ENCODE measurements around the gene RNU7-1.

DNA sequence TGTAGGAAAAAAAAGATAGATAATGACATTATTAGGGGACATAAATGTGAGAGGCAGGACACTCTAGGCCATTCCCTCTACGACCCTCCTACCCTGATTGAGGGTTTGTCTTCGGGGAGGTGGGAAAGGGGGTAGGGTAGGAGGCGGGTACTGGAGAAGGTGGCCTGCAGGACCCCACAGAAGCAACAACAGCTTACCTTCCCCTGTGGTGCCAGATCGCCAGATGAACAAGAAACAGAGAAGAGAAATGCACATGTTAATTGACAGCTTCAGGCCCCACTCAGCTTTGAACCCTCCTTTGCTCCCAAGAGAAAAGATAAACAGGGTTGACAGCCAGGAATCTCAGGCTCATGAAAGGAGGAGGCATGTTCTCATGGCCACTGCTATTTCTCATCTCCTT, 22.1 kb downstream of the RNU7-1 start:
- TF ChIP-seq, protein P1, sequence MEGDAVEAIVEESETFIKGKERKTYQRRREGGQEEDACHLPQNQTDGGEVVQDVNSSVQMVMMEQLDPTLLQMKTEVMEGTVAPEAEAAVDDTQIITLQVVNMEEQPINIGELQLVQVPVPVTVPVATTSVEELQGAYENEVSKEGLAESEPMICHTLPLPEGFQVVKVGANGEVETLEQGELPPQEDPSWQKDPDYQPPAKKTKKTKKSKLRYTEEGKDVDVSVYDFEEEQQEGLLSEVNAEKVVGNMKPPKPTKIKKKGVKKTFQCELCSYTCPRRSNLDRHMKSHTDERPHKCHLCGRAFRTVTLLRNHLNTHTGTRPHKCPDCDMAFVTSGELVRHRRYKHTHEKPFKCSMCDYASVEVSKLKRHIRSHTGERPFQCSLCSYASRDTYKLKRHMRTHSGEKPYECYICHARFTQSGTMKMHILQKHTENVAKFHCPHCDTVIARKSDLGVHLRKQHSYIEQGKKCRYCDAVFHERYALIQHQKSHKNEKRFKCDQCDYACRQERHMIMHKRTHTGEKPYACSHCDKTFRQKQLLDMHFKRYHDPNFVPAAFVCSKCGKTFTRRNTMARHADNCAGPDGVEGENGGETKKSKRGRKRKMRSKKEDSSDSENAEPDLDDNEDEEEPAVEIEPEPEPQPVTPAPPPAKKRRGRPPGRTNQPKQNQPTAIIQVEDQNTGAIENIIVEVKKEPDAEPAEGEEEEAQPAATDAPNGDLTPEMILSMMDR (IDR thresholded peaks at IDR 0.05; ENCODE audit: borderline replicate concordance, extremely low read depth, low read length, poor library complexity, severe bottlenecking), result no peak
- no peak for TF ChIP-seq EZH2 (IDR thresholded peaks at IDR 0.05; ENCODE audit: borderline replicate concordance, low read depth, low read length, severe bottlenecking)
